Measurements from ENCODE around the gene NHLRC4. TPM values are rescaled to one million over a fixed set of nuclear protein-coding genes. Genes with fewer than 3 reads are reported as not detected.

NHLRC4 gene
- total RNA-seq: 2.7 TPM
- long read RNA-seq, partial matches to known transcripts: 0 of 4 reads
- long read RNA-seq, other reads (novel, unspliced or antisense): 0 of 4 reads

- peak; percentile 69 for DNase-seq
- no peak for TF ChIP-seq CTCF (IDR thresholded peaks at IDR 0.05)
- no peaks in the 10 kb centered on the region for H3K36me3 ChIP-seq
These were observed at the start of gene NHLRC4 for GRCh38 chr16:566475-567372. TSS of gene NHLRC4 (plus strand) at chr16:567005. CDS start at chr16:568048, 1,043 bp downstream.

GRCh38 chr16:518858-519257 is 47.9 kb upstream of the NHLRC4 start:
- intact Hi-C loops (cut with DNase I): no loop called here
- Histone ChIP-seq H3K27ac (no peak overlapping the region), H3K4me1 (no peaks in the 10 kb centered on the region), H3K36me3 (peaks cover 55% of the 10 kb centered on the region), H3K4me3 (no peak overlapping the region), H3K9me3 (no peaks in the 10 kb centered on the region), H3K27me3 (ENCODE audit: low read depth) (no peaks in the 10 kb centered on the region)
- DNase-seq: peak; percentile 31
- ATAC-seq: no peak
- no peak for TF ChIP-seq CTCF (IDR thresholded peaks at IDR 0.05)

More at GRCh38 chr16:566475-567372, at the start of gene NHLRC4:
- intact Hi-C loops (cut with DNase I): no loop called here
- ATAC-seq: peak in 1 of 2 donors; percentile 12
- Histone ChIP-seq H3K27me3 (ENCODE audit: low read depth) (peaks cover 10% of the 10 kb centered on the region), H3K27ac (peak within 1 kb of the TSS; percentile 72), H3K4me3 (peak within 1 kb of the TSS; percentile 50), H3K4me1 (peaks cover 45% of the 10 kb centered on the region), H3K9me3 (no peaks in the 10 kb centered on the region)

- Histone ChIP-seq H3K27me3 (ENCODE audit: low read depth) (no peaks in the 10 kb centered on the region), H3K36me3 (peaks cover 55% of the 10 kb centered on the region), H3K9me3 (no peaks in the 10 kb centered on the region), H3K27ac (no peak overlapping the region), H3K4me3 (no peak overlapping the region), H3K4me1 (no peaks in the 10 kb centered on the region)
- no peak for TF ChIP-seq CTCF (IDR thresholded peaks at IDR 0.05)
- intact Hi-C loops (cut with DNase I): no loop called here
- ATAC-seq (no peak), DNase-seq (no peak)
These were observed 47.4 kb upstream of the NHLRC4 start for GRCh38 chr16:519425-519824.

- H3K36me3 ChIP-seq: peaks cover 49% of the 10 kb centered on the region
- H3K9me3 ChIP-seq: no peaks in the 10 kb centered on the region
- H3K4me3 ChIP-seq: no peak overlapping the region
- intact Hi-C loops (cut with DNase I): no loop called here
- DNase-seq (no peak), ATAC-seq (no peak)
- H3K27me3 ChIP-seq (ENCODE audit: low read depth): no peaks in the 10 kb centered on the region
- H3K4me1 ChIP-seq: peaks cover 6% of the 10 kb centered on the region
- no peak overlapping the region for H3K27ac ChIP-seq
- no peak for TF ChIP-seq CTCF (IDR thresholded peaks at IDR 0.05)
These were observed 46.7 kb upstream of the NHLRC4 start for GRCh38 chr16:519841-520687.

- intact Hi-C loops (cut with DNase I): no loop called here
- ATAC-seq (no peak), DNase-seq (no peak)
- Histone ChIP-seq H3K27ac (no peak overlapping the region), H3K36me3 (peaks cover 43% of the 10 kb centered on the region), H3K9me3 (no peaks in the 10 kb centered on the region), H3K27me3 (ENCODE audit: low read depth) (no peaks in the 10 kb centered on the region), H3K4me3 (no peak overlapping the region), H3K4me1 (peaks cover 14% of the 10 kb centered on the region)
- TF ChIP-seq CTCF (IDR thresholded peaks at IDR 0.05): no peak
These were observed 46.0 kb upstream of the NHLRC4 start for GRCh38 chr16:520847-521246.
